IMR-90 (cell line): Measurements from ENCODE around the gene HPS4.

ENCODE experiments used
- BHLHE40 ChIP-seq: fragments of 150-350 bp; IDR thresholded peaks from 2 replicates; pipeline ENCODE4 v1.6.1; 2016; ENCODE audit warnings: mild to moderate bottlenecking, low read depth, low read length
- CEBPB ChIP-seq: IDR thresholded peaks from 2 replicates; pipeline ENCODE4 v1.6.1; 2012; ENCODE audit warnings: low read depth, low read length, improper control_type of control experiment
- FOS ChIP-seq: fragments of 150-350 bp; IDR thresholded peaks from 2 replicates; pipeline ENCODE4 v1.6.1; 2016; ENCODE audit warnings: low read depth, low read length
- MAFK ChIP-seq: IDR thresholded peaks from 2 replicates; pipeline ENCODE4 v1.6.1; 2012; ENCODE audit warnings: low read depth, low read length, improper control_type of control experiment
- MAZ ChIP-seq: IDR thresholded peaks from 2 replicates; pipeline ENCODE4 v1.6.1; 2012; ENCODE audit warnings: low read depth, mild to moderate bottlenecking, low read length, improper control_type of control experiment, moderate library complexity, borderline replicate concordance
- MXI1 ChIP-seq: IDR thresholded peaks from 2 replicates; pipeline ENCODE4 v1.6.1; 2012; ENCODE audit warnings: low read depth, mild to moderate bottlenecking, low read length, moderate library complexity, borderline replicate concordance
- NFE2L2 ChIP-seq: fragments of 150-350 bp; IDR thresholded peaks from 2 replicates; pipeline ENCODE4 v1.6.1; 2016; ENCODE audit warnings: low read depth, mild to moderate bottlenecking, low read length
- POLR2A ChIP-seq: IDR thresholded peaks from 2 replicates; pipeline ENCODE4 v1.6.1; 2012; ENCODE audit warnings: mild to moderate bottlenecking, low read depth, low read length
- RAD21 ChIP-seq: IDR thresholded peaks from 2 replicates; pipeline ENCODE4 v1.6.1; 2012; ENCODE audit warnings: low read length, improper control_type of control experiment
- RFX5 ChIP-seq: IDR thresholded peaks from 2 replicates; pipeline ENCODE4 v1.8.0; 2012; ENCODE audit warnings: low read depth, mild to moderate bottlenecking, low read length, moderate library complexity
- TF ChIP-seq, protein P1 (sequence below): conservative IDR thresholded peaks from 2 replicates; pipeline ENCODE4 v1.5.1; 2012; ENCODE audit warnings: mild to moderate bottlenecking, low read depth, low read length, improper control_type of control experiment
- TF ChIP-seq, protein P2 (sequence below): fragments of 150-350 bp; IDR thresholded peaks from 2 replicates; pipeline ENCODE4 v1.6.1; 2017; ENCODE audit warnings: mild to moderate bottlenecking, antibody characterized with exemption, low read length, low read depth
- TF ChIP-seq, protein P3 (sequence below): fragments of 150-350 bp; IDR thresholded peaks from 2 replicates; pipeline ENCODE4 v1.6.1; 2016; ENCODE audit warnings: low read depth, mild to moderate bottlenecking, low read length, moderate library complexity, borderline replicate concordance

GRCh38 chr22:26476705-26477340 is 6.8 kb downstream of the HPS4 start:
- TF ChIP-seq, protein P1, sequence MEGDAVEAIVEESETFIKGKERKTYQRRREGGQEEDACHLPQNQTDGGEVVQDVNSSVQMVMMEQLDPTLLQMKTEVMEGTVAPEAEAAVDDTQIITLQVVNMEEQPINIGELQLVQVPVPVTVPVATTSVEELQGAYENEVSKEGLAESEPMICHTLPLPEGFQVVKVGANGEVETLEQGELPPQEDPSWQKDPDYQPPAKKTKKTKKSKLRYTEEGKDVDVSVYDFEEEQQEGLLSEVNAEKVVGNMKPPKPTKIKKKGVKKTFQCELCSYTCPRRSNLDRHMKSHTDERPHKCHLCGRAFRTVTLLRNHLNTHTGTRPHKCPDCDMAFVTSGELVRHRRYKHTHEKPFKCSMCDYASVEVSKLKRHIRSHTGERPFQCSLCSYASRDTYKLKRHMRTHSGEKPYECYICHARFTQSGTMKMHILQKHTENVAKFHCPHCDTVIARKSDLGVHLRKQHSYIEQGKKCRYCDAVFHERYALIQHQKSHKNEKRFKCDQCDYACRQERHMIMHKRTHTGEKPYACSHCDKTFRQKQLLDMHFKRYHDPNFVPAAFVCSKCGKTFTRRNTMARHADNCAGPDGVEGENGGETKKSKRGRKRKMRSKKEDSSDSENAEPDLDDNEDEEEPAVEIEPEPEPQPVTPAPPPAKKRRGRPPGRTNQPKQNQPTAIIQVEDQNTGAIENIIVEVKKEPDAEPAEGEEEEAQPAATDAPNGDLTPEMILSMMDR: no peak
- TF ChIP-seq POLR2A (no peak), MAFK (no peak), RAD21 (no peak), NFE2L2 (no peak), BHLHE40 (no peak), FOS (no peak), MAZ (no peak), RFX5 (no peak), CEBPB (no peak), MXI1 (no peak)
- TF ChIP-seq, protein P2, sequence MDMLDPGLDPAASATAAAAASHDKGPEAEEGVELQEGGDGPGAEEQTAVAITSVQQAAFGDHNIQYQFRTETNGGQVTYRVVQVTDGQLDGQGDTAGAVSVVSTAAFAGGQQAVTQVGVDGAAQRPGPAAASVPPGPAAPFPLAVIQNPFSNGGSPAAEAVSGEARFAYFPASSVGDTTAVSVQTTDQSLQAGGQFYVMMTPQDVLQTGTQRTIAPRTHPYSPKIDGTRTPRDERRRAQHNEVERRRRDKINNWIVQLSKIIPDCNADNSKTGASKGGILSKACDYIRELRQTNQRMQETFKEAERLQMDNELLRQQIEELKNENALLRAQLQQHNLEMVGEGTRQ: no peak
- TF ChIP-seq, protein P3, sequence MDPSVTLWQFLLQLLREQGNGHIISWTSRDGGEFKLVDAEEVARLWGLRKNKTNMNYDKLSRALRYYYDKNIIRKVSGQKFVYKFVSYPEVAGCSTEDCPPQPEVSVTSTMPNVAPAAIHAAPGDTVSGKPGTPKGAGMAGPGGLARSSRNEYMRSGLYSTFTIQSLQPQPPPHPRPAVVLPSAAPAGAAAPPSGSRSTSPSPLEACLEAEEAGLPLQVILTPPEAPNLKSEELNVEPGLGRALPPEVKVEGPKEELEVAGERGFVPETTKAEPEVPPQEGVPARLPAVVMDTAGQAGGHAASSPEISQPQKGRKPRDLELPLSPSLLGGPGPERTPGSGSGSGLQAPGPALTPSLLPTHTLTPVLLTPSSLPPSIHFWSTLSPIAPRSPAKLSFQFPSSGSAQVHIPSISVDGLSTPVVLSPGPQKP: no peak
